Stimulated activated CD4-positive, alpha-beta T cell treated with anti-CD3 and anti-CD28 coated beads, Interleukin-2, amount 100 ng/mL, for 24 hours (primary cell): ENCODE results near the gene RPLP2.
A peak's percentile ranks its signal among the peaks of the same experiment; 100 is the strongest.

ENCODE experiments used
- DNase-seq, 2 donors: peaks; one replicate each; pipeline ENCODE4 v3.0.0-alpha.2; 2020

The RPLP2 gene

DNA sequence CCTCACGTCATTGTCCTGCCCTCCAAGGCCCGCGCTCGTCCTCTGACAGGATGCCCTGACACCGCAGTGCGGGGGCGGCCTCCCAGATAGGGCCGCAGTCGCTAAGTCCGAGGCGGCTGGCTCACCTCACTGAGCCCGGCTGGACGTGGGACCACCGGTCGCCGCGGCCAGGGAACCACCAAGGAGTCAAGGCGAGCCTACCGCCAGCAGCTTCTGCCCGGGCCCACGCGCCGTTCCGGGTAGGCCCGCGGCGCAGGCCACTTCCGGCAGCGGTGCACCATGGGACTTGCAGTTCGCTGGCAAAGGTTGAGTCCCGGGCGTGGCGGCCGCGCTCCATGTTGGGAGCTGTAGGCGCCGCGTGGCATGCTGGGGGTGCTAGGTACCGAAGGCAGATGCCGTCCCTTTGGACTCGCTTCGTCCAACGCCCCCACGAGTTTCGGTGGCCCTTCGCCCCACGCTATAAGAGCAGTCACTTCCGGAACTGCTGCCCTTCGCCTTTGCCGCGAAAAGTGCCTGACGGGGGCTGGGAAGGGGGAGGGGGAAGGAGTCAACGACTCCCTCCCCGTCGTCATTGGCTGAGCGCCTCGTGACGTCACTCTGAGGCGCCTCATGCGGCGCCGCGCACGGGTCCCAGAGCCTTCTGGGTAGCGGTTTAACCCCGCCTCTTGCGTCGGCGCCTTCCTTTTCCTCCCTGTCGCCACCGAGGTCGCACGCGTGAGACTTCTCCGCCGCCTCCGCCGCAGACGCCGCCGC is at the start of gene RPLP2:
RPLP2 (plus strand) TSS at position 681 of the 753 bp plus-strand sequence. CDS start 268 bp downstream, outside the sequence.
- peak; percentile 97 to 98 for DNase-seq

DNA sequence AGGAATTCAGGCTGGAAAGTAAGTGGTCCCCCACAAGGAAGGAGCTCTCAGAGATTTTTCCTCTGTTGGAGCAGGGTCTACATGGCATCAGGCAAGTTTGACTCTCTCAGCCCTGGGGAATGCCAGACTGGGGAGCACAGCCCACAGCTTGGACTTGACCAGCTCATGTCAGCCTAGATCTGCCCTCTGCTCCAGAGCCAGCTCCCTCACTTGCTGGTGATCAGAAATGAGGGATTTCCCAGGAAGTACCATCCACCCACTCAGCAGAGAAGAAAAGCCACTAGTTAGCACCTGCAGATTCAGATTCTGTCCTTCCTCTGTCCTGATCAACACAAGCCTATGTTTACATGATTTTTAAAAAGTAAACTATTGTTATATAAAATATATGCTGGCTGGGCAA is 49.5 kb upstream of the RPLP2 start:
- no peak for DNase-seq

DNA sequence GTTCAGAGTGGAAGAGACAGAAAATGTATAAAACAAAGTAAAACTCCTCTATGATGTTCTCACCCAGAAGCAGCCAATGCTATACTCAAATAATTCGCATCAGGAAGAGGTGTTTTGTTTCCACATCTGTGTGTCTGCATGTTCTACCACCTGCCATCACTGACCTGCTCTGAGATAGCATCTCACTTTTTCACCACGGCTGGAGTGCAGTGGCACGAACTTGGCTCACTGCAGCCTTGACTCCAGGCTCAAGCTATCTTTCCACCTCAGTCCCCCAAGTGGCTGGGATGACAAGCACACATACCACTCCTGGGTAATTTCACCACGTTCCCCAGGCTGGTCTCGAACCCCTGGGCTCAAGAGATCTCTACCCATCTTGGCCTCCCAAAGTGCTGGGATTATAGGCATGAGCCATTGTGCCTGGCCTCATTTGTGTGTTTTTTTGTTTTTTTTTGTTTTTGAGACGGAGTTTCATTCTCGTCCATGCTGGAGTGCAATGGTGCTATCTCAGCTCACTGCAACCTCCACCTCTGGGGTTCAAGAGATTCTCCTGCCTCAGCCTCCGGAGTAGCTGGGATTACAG is 48.1 kb upstream of the RPLP2 start:
- no peak for DNase-seq

DNA sequence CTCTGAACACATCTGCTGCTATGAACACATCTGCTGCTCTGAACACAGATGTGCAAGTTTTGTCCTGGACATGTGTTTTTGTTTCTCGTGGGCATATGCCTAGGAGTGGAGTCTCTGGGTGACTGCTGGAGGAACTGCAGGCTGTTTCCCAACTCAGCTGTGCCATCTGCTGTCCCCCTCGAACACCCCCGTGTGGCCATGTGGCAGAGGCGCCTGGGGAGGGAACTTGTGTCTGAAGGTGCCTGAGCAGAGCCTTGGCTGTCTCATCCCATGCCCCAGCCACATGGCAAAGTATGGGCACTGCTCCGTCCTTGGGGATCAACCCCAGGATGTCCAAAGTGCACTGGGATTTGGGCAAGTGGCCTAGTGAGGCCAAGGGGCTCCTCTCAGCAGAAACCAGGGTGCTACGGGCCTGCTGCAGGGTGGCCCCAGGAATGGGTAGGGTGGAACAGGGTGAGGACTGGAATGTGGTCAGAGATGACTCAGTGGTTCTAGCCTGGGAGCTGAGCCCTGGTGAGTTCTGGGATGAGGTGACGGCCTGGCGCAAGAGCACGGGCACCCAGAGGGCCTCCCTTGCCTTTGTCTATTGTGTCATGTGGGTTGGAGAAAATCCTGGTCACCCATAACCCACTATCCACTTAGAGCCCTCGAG is 47.2 kb upstream of the RPLP2 start:
- peak in 1 of 2 donors; percentile 33 for DNase-seq

DNA sequence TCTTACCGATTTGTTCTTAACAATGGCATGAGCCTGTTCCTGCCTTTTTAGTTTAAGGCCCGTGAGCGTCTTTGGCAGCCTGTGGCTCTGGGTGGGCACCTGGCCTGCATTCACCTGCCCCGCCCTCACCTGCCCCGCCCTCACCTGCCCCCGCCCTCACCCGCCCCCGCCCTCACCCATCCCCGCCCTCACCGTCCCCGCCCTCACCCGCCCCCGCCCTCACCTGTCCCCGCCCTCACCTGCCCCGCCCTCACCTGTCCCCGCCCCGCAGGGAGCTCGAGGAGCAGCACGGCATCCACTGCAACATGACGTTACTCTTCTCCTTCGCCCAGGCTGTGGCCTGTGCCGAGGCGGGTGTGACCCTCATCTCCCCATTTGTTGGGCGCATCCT is 46.7 kb upstream of the RPLP2 start:
- DNase-seq: no peak

DNA sequence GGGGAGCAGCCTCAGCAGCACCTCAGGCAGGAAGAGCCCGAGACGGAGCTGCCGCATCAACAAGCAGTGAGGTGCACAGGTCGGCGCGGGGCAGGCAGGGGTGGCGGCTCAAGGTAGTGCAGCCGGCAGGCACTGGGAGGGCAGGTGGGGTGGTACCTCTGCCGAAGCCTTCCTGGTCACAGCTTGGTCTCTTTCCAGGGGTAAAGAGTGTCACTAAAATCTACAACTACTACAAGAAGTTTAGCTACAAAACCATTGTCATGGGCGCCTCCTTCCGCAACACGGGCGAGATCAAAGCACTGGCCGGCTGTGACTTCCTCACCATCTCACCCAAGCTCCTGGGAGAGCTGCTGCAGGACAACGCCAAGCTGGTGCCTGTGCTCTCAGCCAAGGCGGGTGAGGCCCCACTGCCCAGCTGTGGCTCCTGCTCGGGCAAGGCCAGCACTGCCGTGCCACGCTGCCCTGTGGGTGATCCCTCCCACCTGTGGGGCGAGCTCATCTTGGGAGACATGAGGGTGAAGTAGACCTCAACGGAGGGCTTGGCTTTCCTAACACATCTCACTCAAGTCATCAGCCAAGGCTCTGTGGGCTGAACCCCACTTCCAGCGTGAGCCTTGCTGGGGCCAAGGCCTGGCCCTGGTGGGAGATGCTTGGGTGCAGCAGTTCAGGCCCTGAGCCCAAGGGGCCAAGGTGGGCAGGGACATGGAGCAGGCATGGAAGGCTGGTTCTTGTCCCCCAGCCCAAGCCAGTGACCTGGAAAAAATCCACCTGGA is 46.0 kb upstream of the RPLP2 start:
- DNase-seq: no peak

DNA sequence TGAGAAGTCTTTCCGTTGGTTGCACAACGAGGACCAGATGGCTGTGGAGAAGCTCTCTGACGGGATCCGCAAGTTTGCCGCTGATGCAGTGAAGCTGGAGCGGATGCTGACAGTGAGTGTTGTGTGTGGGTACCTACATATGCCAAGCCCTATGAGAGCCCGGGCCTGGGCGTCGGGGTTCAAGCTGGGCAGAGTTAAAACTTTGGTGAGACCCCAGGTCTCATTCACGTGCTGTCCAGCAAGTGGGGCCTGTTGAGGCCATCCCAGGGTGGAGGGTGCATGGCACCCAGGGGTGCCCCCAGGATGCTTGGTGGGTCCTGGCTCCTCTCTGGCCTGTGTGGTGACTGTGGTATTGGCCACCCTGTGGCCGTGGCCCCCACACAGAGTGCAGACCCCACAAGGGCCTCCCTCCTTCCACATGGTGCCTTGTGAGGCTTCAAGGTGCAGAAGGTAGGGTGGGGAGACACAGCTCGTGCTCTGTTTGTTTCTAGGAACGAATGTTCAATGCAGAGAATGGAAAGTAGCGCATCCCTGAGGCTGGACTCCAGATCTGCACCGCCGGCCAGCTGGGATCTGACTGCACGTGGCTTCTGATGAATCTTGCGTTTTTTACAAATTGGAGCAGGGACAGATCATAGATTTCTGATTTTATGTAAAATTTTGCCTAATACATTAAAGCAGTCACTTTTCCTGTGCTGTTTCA is 45.3 kb upstream of the RPLP2 start:
- DNase-seq: no peak

DNA sequence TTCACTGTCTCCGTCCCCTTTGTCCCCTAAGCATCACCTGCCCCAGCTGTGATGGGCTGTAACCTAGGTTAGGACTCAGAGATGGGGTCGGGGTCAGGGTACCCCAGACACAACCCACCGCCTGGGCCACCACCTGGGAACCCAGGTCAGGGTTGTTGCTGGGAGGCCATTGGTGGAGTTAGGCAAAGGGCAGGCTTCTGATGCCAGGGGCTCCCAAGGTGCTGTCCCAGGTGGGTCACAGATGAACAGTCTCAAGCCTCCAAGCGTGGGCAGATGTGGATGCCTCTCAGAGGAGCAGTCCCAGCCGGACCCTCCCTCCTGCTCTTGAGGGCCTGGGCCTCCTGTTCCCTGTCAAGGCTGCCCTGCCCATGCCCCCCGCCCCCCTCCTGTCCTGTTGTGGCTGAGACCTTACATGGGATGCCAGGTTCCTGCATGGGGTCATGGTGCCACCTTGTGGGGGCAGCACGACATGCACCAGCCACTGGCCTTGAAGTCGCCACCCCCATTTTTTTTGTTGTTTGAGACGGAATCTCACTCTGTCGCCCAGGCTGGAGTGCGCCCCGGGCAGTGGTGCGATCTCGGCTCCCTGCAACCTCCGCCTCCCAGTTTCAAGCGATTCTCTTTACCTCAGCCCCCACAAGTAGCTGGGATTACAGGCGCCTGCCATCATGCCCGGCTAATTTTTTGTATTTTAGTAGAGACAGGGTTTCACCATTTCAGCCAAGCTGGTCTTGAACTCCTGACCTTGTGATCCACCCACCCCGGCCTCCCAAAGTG is 44.6 kb upstream of the RPLP2 start:
- DNase-seq: peak; percentile 66 to 67

DNA sequence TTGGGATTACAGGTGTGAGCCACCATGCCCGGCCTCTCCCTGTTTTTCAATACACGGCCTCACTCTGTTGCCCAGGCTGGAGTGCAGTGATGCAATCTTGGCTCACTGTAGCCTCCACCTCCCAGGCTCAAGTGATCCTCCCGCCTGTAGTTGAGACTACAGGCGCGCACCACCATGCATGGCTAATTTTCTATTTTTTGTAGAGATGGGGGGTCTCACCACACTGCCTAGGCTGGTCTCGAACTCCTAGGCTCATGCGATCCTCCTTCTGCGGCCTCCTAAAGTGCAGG is 44.0 kb upstream of the RPLP2 start:
- DNase-seq: no peak

DNA sequence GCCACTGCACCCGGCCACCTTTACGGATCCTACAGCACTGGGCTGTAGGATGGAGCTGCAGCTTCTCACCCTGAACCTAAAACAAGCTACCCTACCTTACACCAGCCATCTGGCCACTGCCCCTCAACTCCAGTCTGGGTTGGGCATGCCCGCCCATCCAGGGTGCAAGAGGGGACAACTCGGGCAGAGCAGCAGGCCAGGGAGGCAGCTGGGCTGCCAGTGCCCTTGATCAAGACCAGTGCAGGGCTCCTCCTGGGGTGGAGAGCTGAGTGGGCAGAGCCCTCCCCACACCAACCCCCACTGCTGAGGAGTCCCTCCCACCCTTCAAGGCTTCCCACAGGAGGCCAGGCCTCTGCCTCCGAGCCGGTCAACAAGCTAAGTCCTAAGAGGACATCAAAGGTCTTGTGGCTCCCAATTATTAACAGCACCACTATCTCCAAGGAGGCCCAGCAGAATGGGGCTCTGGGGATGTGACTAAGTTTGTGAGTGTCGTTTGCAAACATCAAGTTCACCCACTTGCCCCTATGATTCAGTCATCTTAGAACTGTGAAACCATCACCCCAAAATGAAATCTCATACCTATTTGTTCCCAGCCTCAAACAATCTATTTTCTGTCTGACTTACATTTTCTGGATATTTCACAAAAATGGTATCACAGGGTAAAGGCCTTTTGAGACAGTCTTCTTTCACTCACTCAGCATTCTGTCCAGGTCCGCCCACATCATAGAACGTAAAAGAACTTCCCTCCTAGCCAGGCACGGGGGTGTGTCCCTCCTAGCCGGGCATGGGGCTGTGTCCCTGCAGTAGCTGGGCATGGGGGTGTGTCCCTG is 43.4 kb upstream of the RPLP2 start:
- no peak for DNase-seq

DNA sequence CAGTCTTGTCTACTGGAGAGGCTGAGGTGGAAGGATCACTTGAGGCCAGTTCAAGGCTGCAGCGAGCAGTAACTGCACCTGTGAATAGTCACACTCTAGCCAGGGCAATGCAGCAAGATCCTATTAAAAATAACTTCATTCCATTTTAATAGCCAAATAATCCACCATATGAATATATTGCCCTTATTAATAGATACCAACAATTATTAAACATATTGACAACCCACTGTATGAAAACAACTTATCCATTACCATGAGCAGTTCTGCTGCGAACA is 42.9 kb upstream of the RPLP2 start:
- no peak for DNase-seq

DNA sequence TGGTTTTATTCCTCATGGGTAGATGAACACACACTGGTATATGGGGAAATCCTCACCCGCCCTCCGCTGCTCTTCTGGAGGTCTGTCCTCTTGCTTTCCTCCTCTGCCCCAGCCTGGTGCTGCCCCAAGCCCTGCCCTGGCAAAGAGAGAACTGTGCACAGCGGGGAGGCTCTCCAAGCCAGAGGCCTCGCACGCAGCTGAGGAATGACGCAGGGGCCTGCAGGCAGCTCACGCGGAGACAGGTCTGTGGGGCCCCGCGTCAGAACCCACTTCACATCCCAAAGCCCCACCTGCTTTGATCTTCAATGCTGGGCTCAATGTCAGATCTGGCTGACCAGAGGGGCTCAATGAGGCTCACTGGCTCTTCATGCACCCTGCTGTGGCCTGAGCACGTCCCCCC is 42.5 kb upstream of the RPLP2 start:
- no peak for DNase-seq

DNA sequence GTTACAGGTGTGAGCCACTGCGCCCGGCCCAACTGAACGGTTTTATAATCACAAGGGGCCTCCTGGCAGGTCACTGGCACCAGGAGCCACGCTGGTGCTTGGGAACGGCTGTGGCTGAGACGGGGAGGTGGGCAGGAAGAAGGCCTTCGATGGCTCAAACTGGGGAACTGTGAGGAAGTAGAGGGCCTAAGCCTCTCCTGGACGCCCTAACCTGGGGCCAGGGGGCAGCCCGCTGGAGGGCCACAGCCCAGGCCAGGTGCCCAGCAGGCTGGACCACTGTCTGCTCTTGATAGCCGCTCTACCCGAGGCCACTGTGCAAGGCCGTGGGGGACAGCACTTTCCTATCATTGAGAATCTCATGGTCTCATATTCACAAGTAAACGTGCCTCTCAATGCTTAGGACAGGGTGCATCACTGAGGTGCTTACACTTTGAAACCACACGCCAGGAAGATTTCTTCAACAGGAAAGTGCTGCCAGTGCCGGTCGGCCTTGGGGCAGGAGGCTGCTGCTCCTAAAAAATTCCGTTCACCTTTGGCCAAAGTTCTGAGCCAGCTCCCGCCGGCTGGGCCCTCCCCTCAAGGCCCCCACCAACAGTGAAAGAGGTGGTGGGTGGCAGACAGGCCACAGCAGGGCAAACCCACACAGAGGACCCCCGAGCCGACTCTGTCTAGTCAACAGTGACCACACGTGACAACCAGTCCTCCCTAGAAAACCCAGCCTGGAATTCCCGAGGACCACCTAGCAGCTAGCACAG is 39.7 kb upstream of the RPLP2 start:
- no peak for DNase-seq

DNA sequence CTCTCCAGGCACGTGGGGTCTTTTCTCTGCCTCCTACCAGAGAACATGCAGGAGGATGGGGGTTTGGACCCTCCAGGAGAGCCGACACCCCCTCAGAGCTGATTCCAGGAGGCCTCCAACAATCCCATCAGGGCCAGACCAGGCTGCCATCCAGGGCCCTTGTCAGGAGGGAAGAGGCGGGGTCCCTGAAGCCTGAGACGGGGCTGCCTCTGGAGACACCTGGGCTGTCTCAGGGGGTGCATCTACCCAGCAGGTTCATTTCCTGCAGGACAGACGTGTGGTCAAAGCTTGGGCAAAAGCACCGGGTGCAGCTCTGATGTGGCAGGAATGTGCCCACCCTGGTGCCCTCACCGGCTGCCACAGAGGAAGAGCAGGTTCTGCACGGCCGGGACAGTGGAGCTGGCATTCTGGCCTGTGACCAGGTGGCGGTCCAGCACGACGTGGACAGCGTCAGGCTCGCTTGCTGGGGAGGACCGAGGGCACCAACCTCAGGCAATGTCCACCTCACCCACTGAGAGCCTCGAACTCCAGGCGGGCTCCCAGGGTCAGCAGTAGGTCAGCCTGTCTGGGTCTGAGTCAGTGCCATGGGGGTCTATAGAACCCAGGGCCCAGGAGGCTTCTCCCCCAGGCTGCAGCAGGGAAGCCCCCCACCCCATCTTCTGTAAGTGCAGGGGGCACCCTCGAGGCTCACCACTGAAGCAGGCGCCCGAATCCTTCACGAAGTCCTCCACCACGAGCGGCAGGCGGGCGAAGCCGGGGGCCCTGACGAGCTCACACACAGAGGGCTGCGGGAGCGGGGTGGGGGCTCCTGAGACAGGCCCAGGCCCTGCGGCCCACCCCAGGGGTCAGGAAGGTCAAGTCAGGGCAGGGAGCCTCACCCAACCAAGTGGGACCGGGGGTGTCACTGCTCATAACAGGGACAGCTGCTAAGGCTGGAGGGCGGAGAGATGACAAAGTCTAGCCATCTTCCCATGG is 38.8 kb upstream of the RPLP2 start:
- no peak for DNase-seq

DNA sequence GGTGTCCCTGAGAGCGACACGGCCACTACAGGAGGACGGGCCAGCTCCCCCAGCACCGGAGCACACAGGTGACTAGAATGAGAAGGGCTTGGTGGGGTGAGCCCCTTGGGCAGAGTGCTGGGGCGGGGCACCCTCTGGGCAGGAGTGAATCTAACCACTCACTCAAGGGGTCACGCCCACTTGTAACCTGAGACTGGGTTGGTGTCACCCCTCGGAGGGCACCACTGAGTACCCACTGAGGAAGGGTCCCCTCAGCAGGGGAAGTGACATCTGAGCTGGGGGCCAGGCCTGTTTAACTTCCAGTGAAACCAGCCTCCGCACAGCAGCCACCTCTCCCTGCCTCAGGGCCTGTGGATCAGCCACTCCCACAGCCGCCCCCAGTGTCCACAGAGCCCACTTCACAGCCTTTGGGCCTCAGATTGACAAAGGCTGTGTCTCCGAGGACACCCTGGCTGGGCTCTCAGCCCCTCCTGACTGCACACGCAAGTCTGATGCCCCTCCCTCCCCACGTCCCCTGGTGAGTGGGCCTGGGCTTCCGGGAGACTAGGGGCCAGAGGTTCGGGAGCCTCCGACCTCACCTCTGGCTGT is 38.1 kb upstream of the RPLP2 start:
- DNase-seq: no peak

DNA sequence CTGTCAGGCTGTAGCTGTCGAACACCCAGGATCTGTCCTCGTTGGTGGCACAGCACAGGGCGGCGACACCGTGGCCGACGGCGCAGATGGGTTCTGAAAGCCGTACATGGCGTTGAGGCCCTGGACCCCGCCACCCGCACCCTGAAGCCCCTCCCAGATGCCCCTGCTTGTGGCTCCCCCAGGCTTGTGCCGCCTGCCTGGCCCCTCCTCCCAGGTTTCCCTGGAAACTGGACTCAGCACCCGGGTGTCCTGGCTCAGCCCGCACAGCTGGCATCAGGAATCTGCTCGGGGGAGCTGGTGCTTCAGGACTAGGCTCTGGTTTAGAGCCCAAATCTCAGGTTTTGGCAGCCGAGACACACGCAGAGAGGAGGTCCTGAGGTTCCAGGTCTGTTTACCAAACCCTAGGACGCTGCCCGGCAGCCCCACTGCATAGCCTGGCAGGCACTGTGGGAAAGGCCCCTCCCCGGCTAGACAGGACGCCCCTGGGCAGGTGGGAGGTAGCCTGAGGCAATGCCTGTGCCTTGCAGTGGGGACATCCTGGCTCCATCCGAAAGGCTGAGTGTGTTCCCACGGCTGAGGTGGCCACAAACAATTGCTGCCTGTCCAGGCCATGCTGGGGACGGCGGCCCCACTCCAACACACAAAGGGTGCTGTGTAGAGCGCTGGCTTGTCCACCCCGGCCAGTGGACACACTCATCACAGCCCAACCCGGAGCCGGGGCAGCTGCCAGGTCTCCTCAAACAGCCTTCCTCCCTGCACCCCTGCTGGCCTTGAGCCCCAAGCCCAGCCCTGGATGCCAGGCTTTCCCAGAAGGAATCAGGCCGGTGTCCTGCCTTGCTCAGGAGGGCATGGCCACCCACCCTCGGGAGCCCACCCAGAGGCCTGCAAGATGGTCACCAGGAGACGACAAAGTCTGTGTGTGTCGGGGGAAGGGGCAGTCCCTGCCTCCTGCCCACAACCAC is 37.1 kb upstream of the RPLP2 start:
- DNase-seq: no peak

DNA sequence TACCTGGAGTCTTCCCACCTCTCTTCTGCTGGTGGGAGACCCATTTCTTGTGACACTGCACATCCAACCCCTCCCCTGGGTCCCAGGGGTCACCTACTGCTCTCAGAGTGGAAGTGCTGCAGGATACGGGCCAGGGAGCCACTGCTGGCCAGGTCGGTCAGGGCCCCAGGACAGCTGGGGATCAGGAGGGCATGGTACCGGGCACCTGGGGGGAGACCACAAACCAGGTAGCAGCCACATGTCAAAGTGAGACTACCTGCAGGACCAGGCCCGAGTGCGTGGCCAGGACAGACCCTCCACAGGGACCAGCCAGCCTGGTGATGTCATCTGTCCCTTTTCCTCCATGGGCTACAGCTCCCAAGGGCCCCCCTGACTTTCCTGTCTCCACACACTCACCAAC is 36.3 kb upstream of the RPLP2 start:
- no peak for DNase-seq

DNA sequence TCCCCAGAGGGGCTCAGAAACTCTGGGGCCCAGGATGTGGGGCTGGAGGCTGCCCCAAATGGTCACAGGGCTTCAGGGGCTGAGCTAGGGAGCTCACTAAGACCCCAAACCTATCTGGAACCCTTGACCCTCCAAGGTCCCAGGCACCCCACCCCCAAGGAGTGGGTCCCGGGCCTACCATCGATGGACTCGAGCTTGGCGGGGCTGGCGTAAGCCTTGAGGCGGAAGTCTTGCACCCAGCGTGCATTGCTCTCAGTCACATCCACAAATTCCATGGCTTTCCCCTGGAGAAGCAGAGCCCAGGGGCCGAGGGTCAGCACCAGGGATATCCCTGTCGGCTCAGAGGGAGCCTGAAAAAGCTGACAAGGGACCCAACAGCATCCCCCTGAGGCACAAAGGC is 35.9 kb upstream of the RPLP2 start:
- no peak for DNase-seq
